ENCODE data around the gene RALB. TPM values are rescaled to one million over a fixed set of nuclear protein-coding genes. Genes with fewer than 3 reads are reported as not detected.

The RALB gene
- polyA plus RNA-seq, 2 of the 4 experiments (the other 2 are of a cell fraction): 72.9 to 76.5 TPM

DNA sequence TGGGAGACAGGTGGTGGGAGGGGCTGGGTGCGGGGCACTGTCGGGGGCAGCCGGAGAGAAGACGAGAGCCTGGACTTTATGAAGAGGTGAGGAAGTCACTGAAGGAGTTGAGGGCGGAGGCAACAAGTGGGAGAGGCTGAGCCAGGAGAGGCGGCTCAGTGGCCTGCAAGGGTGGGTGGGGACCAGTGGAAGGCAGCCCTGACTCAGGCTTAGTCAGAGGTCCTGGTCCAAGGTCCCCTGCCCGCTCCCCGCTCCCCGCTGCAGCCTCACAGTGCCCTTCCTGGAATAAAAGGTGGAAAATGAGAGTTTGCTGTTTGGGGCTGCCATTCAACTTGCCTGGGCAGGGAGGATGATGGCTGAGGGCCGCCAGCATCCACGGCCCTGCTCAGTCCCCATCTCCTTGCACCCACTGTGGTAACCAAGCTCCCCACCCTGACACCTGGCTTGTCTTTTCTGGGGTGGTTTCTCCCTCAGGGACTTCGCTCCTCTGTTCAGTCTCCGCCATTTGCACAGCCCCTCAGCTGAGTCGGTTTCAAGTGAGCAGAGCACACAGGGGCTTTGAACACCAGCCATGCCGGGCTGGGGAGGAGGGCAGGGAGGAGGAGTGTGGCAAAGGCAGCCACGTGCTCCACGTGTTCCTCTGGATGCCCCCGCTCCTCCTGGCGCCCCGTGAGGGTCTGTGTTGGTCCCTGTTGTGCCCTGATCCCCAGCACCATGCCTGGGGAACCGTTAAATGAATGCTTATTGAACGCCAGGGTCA is 13.7 kb upstream of the RALB start (continued):
- TF ChIP-seq REST (IDR thresholded peaks at IDR 0.05) (no peak), ZFP36 (IDR thresholded peaks at IDR 0.05; ENCODE audit: borderline replicate concordance, partially characterized antibody) (no peak), HOXA7 (CRISPR knock-in tag; IDR thresholded peaks at IDR 0.05) (no peak), FOSL2 (IDR thresholded peaks at IDR 0.05) (peak; percentile 69), FOSL2 (CRISPR knock-in tag; IDR thresholded peaks at IDR 0.05) (peak; percentile 84), PBX3 (IDR thresholded peaks at IDR 0.05) (no peak), E2F6 (IDR thresholded peaks at IDR 0.05; ENCODE audit: borderline replicate concordance, low read depth) (peak; percentile 29; the same call in 1 of the 2 replicates), PHF8 (IDR thresholded peaks at IDR 0.05; ENCODE audit: borderline replicate concordance, low read depth) (no peak), EHMT2 (IDR thresholded peaks at IDR 0.05; ENCODE audit: low read depth) (no peak), CBX2 (IDR thresholded peaks at IDR 0.05; ENCODE audit: borderline replicate concordance, low read depth) (no peak), MAFK (IDR thresholded peaks at IDR 0.05; ENCODE audit: partially characterized antibody) (no peak), GATA3 (IDR thresholded peaks at IDR 0.05; ENCODE audit: borderline replicate concordance) (peak; percentile 35; the same call in 1 of the 2 replicates)
- TF ChIP-seq, protein P1, sequence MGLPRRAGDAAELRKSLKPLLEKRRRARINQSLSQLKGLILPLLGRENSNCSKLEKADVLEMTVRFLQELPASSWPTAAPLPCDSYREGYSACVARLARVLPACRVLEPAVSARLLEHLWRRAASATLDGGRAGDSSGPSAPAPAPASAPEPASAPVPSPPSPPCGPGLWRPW (IDR thresholded peaks at IDR 0.05): no peak

DNA sequence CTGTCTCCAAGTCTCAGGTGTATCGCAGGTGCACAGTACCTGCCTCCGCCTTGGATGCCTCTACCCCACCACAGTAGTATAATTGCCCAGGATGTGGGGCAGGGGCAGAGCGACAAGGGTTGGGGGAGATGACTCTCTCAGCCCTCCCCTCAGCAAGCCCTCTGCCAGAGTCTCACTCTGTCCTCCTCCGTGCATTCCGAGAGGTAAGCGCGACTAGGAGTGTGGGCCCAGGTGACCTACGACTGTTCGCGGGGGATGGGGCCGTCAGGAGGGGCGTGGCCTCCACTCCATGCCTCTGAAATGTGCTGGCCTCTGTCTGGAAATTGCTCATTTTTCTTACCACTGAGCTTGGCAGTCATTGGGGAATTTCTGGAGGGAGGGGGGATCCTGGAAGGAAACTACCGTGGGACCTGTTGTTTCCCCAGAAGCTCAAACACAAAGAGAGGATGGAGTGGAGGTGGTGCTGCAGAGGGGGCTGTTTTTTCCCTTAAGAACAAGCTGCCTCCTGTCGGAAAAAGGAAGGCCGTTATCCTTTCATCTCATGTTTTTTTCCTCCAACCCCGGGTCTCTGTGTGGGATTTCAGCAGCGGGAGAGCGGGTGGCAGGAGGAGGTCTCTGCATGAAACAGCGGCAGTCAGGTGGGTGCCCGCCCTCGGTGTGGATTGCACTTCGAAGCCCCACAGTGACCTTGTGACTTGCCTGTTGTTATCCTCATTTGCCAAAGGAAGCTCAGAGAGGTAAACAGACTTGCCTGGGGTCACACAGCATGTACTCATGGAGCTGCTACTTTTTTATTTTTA is 13.0 kb upstream of the RALB start:
- WGBS (ENCODE audit: missing lambda C conversion rate): 69% methylated on average over 16 of the region's 22 CpGs
- Histone ChIP-seq H3K27ac (peak overlapping the region; percentile 84 to 88), H3K4me3 (no peak overlapping the region), H3K4me2 (peak overlapping the region; percentile 82), H3K9me3 (no peaks in the 10 kb centered on the region), H3K4me1 (peaks cover 39% of the 10 kb centered on the region)
- ChIA-PET CTCF (interaction anchor here (1.0 to 2.7 kb wide), 4 partner anchors 10 to 313 kb away, joined by 3 to 10 read pairs (median 3); partner anchors contain the start of gene RALB), POLR2A (interaction anchor here (1.0 to 1.4 kb wide), 2 partner anchors 13 to 16 kb away, joined by 5 read pairs; partner anchors contain the start of genes RALB and TMEM185B)
- DNase-seq (ENCODE audit: low read depth in 1 of 2, low spot score in 1 of 2) (peak; percentile 35 to 45), FAIRE-seq (no peak), ATAC-seq (peak in 1 of 2 experiments; percentile 26; a peak in 3 of 6 replicates)
- TF ChIP-seq ZFP36 (IDR thresholded peaks at IDR 0.05; ENCODE audit: borderline replicate concordance, partially characterized antibody) (peak; percentile 71), POLR2A (IDR thresholded peaks at IDR 0.05; ENCODE audit: low read length) (peak; percentile 2; the same call in 1 of the 2 replicates), MAX (IDR thresholded peaks at IDR 0.05) (no peak), RCOR1 (IDR thresholded peaks at IDR 0.05; ENCODE audit: low read depth, low read length) (no peak), HOXA7 (CRISPR knock-in tag; IDR thresholded peaks at IDR 0.05) (no peak), KDM1A (IDR thresholded peaks at IDR 0.05; ENCODE audit: low read depth) (0 out of 2 replicates have a peak, but pooled peaks have one; percentile 33)

Measured in A549 (cell line).